IMR-90 (cell line): ENCODE data around the gene HAP1.

Experiments used
- BHLHE40 ChIP-seq: fragments of 150-350 bp; IDR thresholded peaks from 2 replicates; pipeline ENCODE4 v1.6.1; 2016; ENCODE audit warnings: mild to moderate bottlenecking, low read depth, low read length
- CTCF ChIP-seq: conservative IDR thresholded peaks from 2 replicates; pipeline ENCODE4 v1.5.1; 2012; ENCODE audit warnings: mild to moderate bottlenecking, low read depth, low read length, improper control_type of control experiment

DNA sequence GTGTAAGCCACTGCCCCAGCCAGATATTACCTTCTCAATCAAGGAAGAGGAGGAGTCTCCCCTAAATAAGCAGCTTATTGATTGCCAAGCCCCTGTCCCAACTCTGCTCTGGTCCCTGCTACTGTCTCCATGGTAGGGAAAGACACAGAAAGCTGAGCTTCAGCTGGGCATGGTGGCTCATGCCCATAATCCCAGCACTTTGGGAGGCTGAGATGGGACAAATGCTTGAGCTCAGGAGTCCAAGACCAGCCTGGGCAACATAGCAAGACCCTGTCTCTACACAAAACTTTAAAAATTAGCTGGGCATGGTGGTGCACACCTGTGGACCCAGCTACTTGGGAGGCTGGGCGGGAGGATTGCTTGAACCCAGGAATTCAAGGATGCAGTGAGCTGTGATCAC lies 45.5 kb upstream of the HAP1 start:
- no peak for TF ChIP-seq CTCF
- TF ChIP-seq BHLHE40, result no peak
